Inferior parietal cortex (tissue), 1 donor: Measurements from ENCODE around the gene ZNF235.
"Not testable (repeated sequence)": the region's sequence is repeated elsewhere in the genome, so short reads cannot be mapped to it uniquely, and the experiment has no call there.

Source experiments
- DNase-seq: peaks from one replicate; pipeline ENCODE4 v3.0.0-alpha.2; 2016; ENCODE audit errors: extremely low spot score

Gene ZNF235

DNA sequence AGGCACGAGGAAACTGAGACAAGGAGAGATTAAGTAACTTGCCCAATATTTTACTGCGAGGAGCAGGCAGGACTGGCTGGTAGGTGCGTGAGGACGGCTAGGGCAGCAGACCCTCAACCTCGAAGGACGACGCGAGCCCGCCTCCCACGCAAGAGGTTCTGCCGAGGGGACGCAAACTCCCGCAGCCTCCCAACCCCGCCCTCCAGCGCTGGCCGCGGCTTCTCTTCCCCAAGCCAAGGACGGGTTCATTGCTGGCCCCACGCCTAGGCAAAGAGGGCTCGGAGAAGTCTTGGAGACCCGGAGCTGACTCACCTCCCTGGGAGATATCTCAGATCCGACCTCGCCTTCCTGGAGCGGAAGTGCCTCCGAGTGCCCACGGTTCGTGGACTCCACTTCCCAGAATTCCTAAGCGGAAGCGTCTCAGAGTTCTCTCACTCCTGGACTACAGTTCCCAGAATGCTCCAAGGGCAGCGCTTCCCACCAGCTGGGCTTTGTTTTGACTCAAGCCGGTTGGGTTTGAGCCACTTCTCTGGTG is at the start of gene ZNF235:
TSS of gene ZNF235 (minus strand) at position 367 of the 535 bp plus-strand sequence. CDS start 1,621 bp downstream, outside the sequence.
- DNase-seq, result peak; percentile 99

DNA sequence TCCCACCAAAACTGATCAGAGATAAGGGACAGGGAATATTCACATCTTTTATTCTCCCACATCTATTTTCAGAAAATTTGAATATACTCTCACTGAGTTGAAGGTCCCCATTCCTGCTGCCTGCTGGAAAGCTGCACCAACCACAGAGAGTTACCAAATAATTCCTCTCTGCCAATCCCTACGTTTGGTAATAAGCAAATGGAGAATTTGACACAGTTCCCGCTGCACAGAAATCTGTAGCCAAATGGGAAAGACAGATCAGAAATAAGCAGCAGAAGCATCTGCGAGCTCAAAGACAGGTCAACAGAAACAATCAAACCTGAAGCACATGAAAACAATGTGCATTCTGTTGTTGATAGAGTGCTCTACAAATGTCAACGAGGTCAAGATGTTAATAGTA is 41.7 kb upstream of the ZNF235 start:
- DNase-seq, result no peak

DNA sequence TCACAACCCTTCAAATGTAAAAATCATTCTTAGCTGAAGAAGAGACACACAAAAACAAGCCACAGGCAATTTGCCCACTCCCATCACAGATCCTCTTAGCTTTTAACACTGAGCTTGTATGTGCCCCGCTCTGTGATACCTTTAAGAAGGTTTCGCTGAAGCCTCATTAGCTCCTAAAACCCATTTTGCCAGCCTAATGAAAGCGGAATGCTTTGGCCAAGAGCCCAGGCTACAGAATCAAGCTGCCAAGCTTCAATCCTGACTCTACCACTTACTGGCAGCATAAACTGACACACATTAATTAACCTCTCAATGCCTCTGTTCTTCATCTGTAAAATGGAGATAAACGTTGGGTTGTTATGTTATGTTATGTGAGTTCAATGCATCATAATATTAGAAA is 41.1 kb upstream of the ZNF235 start:
- peak; percentile 18 for DNase-seq

DNA sequence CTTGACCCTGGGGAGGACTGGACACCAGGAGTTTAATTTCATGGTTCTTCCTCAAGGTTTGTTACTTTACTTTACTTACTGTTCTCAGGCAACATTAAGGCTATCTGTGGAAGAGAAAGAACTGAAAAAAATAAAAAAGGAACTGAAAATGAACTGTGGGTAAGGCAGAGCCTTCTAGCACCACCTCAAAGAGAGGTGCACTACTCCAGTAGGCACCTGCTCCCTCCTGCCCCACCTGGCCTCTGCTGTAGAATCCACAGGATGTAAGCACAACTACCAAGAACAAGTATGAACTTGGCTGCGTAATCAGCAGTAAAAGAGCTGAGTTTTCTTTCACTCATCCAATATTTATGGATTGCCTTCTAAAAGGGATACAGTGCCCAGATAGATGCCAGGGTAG is 39.4 kb upstream of the ZNF235 start:
- DNase-seq, result no peak

DNA sequence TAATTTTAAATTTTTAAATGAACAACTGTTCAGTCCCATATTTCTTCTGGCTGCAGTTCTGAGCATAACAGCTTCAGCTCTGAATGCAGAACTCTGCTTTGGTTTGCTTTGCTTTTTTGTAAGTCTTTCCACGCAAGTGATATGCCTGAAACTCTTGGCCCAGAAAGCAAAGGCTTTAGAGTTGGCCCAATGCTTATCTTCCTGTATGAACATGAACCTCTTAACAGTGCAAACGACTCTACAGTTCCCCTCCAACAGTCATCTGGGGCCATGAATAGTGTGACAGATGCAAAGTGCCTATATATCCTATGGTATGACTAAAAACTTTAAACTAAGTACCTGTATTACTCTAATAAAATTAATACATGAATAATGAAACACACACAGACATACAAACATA is 37.0 kb upstream of the ZNF235 start:
- no peak for DNase-seq

DNA sequence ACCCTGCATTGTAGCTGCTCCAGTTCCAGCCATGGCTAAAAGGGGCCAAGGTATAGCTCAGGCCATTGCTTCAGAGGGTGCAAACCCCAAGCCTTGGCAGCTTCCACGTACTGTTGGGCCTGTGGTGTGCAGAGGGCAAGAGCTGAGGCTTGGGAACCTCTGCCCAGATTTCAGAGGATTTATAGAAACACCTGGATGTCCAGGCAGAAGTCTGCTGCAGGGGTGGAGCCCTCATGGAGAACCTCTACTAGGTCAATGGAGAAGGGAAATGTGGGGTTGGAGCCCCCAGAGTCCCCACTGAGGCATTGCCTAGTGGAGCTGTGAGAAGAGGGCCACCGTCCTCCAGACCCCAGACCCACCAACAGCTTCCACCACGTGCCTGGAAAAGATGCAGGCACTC is 29.8 kb upstream of the ZNF235 start:
- not testable (repeated sequence) for DNase-seq

DNA sequence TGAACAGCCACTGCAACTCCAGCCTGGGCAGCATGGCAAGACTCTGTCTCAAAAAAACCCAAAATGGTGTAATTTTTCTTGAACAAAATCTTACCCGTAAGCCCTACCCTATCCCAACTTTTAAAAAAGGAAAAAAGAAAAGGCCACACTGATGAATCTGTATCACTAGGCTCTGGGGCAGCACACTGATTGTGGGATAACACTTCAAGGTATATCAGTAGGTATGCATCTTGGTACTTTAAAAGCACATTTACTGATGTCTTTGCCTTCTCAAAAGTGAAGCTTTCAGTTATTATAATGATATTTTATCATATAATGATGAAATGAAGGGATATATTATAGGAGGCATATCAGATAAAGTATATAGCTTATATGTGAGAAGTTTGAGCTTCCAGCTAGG is 27.3 kb upstream of the ZNF235 start:
- no peak for DNase-seq

DNA sequence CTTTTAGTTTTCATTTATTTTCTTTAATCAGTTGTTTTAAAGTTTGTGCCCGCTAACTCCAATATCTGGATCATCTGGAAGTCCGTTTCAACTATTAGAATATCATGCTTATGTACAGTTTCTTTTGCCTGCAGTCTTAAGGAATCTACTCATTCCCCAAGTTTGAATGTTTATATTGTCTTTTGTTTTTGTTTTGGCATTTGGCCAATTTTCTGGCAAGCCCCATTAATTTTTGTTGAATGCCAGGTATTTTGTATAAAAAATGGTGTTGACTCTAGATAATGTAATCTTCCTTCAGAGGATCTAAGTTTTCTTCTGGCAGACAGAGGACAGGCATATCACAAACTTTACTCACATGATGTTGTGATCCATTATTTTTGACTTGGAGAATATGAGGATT is 11.1 kb upstream of the ZNF235 start:
- no peak for DNase-seq

DNA sequence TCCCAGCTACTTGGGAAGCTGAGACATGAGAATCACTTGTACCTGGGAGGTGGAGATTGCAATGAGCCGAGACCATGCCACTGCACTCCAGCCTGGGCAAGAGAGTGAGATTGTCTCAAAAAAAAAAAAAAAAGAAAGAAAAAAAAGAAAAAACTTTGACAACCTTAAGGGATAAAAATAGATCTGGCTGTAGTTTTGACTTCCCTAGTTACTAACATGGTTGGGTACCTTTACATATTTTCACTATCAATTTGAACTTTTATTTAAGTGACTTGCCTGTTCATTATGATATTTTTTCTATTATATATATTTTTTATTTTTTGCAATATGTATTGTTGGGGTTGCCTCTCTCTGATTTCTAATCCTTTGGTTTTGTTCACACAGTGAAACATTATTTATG is 8.4 kb upstream of the ZNF235 start:
- DNase-seq, result no peak

DNA sequence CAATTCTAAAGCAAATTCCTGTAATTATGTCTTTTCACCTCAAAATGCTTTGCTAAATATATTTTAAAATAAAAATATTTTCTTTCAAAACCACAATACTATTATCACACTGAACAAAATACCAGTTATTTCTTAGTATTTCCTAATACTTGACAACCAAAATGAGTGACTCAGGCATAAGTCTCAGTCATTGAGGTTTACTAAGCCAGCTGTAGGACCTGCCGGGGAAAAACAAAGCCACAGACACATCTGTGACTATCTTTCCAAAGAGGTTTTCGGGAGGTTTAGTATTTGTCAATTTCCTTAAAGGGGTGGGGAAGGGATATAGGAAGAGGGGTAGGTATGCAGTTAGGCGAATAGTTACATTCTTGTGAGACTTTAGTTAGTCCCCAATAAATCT is 3.2 kb upstream of the ZNF235 start:
- DNase-seq, result no peak

DNA sequence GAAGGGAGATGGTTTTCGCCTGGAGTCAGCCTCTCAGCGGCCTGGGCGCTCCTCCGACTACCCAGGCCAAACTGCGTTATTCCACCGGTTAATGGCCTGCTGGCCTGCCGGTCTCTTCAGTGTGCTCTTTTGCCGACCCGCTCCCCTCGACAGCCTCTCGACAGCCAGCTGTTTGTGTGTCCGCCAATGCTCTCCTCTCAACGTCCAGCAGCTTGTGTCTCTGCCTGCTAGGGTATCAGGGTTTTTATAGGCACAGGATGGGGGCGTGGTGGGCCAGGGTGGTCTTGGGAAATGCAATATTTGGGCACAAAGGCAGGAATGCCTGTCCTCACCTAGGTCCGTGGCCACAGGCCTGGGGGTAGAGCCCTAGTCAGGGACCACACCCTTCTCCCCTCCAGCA is 1.5 kb upstream of the ZNF235 start:
- DNase-seq, result no peak

DNA sequence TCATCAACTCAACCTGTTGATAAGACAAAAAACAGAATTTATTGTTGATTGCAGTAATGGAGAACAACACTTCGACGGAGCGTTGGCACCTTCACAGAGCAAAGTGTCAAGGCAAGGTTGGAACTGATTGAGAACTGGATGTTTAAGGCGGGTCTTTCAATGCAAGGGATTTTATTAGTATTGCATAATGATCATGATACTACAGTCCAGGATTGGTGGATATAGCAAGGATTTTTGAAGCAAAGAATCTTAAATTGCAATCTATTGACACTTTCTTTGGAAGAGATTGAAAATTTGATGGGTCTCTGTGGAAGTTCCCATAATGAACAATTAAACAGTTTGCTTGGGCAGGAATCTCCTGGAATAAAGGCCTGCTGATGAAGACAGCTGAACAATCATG is 632 bp upstream of the ZNF235 start:
- DNase-seq, result no peak

DNA sequence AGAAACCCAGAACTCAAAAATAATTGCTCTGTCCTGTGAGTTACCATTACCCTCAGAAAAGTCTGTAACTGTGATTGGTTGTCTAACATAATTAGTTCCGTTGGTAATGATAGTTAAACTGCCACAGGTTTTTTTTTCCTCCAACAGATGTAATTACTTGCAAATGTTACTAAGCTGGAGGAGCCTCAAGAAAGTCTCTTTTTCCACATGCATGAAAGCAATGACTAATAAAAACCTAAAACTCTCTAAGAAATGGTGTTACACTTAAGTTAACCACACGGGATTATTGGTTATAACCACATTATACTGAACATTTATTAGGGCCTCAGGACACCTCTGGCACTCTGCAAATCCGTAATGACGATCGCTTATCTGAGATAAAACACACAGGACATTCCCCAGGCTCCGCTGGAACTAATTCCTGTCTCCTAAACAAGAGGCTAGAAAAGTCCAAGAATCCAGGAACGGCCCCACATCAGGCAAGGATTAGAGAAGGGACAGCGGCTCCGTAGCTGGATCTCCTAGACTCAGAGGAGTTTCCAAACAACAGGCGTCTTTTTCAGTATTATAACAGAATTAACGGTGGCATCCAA is 753 bp downstream of the ZNF235 start:
- peak; percentile 7 for DNase-seq

DNA sequence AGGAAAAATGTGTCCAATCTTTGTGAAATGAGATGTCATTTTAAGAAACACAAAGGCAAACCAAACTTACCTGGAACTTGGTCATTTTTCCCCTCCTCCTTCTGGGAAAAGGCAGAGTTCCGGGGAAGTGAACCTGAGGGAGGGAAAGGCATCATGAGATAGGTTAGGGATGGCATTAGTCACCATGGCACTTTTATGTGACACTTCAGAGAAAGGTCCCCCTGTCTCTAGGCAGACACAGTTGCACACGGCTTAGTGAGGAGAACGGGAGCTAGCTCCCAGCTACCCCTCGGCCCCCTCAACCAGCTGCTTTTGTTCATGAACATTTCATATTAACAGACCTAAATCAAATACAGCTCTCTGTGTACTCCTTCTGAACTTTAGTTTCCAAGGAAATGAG is 1.5 kb downstream of the ZNF235 start:
- no peak for DNase-seq

DNA sequence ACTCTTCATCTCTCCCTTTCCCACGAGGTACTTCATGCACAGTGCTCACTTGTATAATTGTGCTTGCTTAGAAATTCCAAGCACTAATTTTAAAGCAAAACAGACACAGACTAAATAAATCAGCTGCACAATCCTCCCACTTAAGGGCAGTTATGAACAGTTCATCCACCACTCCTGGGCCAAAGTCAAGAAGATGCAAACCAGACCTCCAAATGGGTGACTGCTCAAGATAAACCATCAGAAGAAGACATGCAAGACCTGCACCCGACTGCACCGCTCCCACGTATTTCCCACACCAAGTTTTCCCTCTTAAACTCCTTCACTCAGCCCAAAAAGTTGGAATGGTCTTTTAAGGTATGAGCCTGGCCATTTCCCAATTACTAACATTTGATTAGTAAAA is 19.9 kb downstream of the ZNF235 start:
- no peak for DNase-seq

DNA sequence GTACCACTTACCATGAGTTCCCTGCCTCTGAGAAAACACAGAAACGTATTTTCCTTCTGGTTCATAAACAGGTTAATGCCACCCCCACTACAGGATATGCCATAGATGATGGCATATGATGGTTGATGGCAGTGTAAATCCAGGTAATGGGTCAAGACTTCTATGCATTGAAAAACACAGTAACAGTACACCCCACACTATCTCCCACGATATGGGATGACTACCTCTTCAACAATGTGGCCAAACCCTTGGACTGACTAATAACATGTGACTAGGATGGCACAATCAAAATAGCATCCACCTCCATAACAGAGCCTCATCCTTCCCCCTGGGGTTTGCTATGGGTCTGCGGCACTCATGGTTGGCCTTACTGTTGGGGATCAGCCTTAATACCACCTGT is 22.0 kb downstream of the ZNF235 start:
- no peak for DNase-seq

DNA sequence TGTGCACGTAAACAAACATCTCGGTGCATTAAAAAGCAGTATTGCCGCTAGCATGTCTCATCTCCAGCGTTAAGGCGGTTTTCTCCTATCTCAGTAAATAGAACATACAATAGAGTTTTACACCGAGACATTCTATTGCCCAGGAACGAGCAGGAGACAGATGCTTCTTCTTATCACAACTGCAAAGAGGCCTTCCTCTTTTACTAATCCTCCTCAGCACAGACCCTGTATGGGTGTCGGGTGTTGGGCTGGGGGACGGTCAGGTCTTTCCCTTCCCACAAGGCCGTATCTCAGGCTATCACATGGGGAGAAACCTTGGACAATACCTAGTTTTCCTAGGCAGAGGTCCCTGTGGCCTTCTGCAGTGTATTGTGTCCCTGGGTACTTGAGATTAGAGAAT is 23.9 kb downstream of the ZNF235 start:
- no peak for DNase-seq

DNA sequence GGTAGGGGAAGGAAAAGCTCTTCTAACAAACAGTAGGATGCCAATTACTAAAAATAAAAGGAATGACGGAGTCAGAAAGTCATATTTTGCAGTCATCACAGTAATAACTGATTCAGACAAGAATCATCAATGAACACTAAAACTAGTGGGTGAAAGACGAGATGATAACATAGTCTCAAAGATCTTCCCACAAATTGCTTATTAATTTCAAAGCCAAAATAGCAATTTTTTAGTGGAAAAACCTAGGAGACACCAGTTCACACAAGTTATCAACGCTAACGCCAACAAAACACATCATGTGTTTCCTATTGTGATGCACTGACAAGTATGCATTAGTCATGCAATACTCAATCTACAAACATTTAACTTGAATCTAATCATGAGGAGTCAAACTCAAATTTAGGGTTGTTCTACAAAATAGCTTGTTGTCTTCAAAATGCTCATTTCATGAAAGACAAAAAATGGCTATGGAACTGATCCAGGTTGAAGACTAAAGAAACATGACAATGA is 26.6 kb downstream of the ZNF235 start:
- no peak for DNase-seq

DNA sequence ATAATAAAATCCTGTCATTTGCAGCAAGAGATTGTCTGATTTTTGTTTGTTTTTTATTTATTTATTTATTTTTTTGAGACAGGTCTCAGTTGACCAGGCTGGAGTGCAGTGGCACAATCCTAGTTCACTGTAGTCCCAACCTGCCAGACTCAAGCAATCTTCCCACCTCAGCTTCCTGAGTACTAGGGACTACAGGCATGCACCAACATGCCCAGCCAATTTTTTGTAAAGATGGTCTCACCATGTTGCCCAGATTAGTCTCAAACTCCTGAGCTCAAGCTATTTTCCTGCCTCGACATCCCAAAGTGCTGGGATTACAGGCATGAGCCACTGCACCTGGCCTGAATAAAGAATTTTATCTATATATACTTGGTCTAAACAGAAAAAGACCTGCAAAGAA is 27.5 kb downstream of the ZNF235 start:
- DNase-seq, result no peak

DNA sequence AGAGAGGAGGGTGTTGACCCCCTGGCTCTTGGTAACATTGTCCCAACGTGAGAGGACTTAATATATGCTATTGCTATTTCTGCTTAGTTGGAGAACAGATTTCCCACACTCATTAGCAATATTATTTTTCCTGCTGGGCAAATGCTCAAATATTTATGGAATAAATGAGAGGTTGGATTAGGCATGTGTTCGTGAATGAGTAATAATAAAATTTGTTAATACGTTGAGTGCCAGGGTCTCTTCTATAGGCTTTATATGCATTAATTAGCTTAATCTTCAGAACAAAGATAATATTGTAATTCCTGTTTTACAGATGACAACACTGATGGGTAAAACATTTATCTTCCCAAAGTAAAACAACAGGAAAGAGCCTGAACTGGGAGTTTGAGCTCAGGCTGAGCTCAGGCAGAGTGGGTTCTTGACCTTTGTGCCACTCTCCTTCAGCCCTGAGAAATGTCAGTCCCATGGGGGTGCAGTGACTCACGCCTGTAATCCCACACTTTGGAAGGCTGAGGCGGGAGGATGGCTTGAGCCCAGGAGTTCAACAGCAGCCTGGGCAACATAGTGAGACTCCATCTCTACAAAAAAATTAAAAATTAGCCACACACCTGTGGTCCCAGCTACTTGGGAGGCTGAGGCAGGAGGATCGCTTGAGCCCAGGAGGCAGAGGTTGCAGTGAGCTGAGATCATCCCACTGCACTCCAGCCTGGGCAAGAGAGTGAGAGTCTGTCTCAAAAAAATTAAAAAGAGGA is 44.0 kb downstream of the ZNF235 start:
- DNase-seq, result no peak

DNA sequence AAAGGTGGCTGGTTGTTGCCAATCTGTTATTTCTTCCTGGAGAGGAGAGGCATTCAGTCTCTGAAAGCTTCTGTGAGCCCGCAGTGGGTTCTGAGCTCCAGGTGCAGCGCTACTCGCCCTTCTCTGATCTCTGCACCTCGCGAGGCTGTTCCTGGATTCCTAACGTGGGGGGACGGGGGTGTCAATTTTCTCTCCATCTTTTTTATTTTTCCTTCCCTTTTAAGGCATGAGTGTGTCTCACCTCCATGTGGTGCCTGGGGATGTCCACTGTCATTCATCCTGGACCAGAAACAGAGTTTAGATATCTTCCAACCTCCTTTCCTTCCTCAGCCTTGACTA is 44.5 kb downstream of the ZNF235 start:
- DNase-seq, result no peak

DNA sequence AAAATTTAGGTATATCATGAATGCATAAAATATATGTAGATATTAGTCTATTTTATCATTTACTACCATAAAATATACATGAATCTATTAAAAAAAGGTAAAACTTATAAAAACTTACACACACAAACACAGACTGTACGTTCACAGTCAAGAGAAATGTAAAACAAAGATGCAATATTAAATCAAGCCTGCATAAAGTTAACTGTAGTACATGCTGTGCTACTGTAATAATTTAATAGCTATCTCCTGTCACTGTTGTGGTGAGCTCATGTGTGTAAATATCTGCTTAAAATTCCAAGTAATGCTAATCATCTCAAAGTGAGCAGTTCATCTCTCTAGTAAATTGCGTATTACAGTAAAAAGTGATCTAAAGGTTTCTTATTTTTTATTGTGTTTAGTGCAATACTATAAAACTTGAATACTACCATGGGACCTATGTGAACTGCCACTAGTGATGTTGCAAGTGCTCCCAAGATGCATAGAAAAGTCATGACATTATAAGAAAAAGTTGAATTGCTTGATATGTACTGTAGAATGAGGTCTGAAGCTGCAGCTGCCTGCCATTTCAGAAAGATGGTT is 45.9 kb downstream of the ZNF235 start:
- DNase-seq, result no peak

DNA sequence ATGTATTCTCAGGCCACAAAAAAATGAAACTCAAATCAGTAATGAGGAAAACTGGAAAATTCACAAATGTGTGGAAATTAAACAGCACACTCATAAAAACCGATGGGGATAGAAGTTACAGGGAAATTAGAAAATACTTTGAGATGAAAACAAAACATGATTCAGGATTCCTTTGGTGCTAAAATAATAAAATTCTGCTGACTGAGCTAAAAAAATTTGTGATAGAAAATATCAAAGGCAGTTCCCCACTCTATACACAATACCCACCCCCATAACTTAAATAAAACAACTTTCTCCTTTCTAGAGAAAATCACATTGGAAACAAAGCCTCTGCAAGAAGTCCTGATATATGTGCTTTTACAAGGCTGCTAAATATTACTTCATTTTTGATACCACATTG is 46.7 kb downstream of the ZNF235 start:
- no peak for DNase-seq
